Fibroblast of villous mesenchyme (primary cell): ENCODE measurements around the gene TAF11L9. TPM values are rescaled to one million over a fixed set of nuclear protein-coding genes. Genes with fewer than 3 reads are reported as not detected.
"Not testable (repeated sequence)": the region's sequence is repeated elsewhere in the genome, so short reads cannot be mapped to it uniquely, and the experiment has no call there.

Experiments
- DNase-seq: peaks from one replicate; pipeline ENCODE4 v3.0.0-alpha.2; 2010; ENCODE audit warnings: low read depth
- H3K4me3 ChIP-seq: 2 replicates; pipeline ENCODE4 v1.5.1; 2011; ENCODE audit warnings: low read depth, mild to moderate bottlenecking, low read length
- total RNA-seq: library from RNA; depleted of rRNA; stranded (reverse); fragments of >200 nt; gene quantifications from 2 replicates; pipeline ENCODE4 v1.2.3, GENCODE V29; 2012
- TF ChIP-seq, protein P1 (sequence below): IDR thresholded peaks from 2 replicates; pipeline ENCODE4 v1.5.1; 2012; ENCODE audit warnings: low read depth, mild to moderate bottlenecking, low read length; ENCODE audit not compliant: insufficient read depth

TAF11L9 gene
- total RNA-seq: not detected in 2 replicates

DNA sequence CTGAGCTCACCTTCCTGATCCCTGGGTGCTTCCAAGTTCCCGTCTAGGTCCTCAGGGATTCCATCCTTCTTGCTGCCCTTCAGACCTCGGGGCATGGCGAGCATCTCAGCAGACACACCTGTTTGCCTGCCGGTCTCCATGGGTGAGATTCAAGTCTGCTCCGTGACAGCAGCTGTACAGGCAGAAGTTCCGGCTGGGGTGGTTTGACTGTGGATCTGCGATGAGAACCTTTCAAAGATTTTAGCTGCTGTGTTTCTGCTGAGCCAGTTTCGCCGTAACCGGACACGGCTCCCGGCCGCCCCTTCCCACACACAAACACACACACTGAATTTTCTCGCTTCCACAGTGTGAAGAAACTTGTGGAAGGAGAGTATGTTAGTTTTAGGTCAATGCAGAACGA lies at the start of gene TAF11L9:
Gene TAF11L9, minus strand, starts transcription at position 140 of the 400 bp plus-strand sequence.
- H3K4me3 ChIP-seq, DNase-seq: not testable (repeated sequence)

GRCh38 chr5:17634160-17634559 lies 40.0 kb upstream of the TAF11L9 start, which contains the start of gene TAF11L14:
TSS of gene TAF11L14 (plus strand) at chr5:17634460.
- TF ChIP-seq, protein P1, sequence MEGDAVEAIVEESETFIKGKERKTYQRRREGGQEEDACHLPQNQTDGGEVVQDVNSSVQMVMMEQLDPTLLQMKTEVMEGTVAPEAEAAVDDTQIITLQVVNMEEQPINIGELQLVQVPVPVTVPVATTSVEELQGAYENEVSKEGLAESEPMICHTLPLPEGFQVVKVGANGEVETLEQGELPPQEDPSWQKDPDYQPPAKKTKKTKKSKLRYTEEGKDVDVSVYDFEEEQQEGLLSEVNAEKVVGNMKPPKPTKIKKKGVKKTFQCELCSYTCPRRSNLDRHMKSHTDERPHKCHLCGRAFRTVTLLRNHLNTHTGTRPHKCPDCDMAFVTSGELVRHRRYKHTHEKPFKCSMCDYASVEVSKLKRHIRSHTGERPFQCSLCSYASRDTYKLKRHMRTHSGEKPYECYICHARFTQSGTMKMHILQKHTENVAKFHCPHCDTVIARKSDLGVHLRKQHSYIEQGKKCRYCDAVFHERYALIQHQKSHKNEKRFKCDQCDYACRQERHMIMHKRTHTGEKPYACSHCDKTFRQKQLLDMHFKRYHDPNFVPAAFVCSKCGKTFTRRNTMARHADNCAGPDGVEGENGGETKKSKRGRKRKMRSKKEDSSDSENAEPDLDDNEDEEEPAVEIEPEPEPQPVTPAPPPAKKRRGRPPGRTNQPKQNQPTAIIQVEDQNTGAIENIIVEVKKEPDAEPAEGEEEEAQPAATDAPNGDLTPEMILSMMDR: no peak
- no peak for DNase-seq
- no peak within 1 kb of the TSS for H3K4me3 ChIP-seq

DNA sequence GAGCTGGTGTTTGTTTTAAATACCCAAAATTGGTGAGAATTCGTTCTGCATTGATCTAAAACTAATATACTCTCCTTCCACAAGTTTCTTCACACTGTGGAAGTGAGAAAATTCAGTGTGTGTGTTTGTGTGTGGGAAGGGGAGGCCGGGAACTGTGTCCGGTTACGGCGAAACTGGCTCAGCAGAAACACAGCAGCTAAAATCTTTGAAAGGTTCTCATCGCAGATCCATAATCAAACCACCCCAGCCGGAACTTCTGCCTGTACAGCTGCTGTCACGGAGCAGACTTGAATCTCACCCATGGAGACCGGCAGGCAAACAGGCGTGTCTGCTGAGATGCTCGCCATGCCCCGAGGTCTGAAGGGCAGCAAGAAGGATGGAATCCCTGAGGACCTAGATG lies 37.6 kb upstream of the TAF11L9 start, which contains the start of gene TAF11L13:
Gene TAF11L13, plus strand, starts transcription at position 301 of the 400 bp plus-strand sequence.
- DNase-seq, H3K4me3 ChIP-seq: not testable (repeated sequence)

GRCh38 chr5:17625686-17626085 lies 31.5 kb upstream of the TAF11L9 start:
- DNase-seq: no peak
- H3K4me3 ChIP-seq: no peak overlapping the region
- TF ChIP-seq, protein P1: no peak

DNA sequence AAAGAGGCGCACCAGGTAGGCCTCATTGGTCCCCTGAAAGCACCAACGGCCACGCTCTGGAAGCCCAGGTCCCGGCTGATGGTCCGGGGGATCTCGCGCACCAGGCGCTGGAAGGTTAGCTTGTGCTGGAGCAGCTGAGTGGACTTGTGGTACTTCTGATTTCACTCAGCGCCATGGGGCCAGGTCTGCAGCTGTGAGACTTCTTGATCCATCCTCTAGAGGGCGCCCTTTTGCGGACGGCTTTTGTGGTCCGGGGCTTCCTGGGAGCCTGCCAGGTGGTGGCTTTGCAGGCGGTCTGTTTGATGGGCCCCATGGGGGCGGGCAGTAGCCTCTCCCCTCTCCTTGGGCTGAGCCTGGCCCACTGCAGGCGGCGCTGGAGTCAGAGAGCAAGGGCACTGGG lies 26.4 kb upstream of the TAF11L9 start:
- TF ChIP-seq, protein P1: no peak
- H3K4me3 ChIP-seq: no peak overlapping the region
- no peak for DNase-seq

GRCh38 chr5:17619354-17619753 lies 25.2 kb upstream of the TAF11L9 start:
- no peak overlapping the region for H3K4me3 ChIP-seq
- TF ChIP-seq, protein P1: no peak
- no peak for DNase-seq

GRCh38 chr5:17614872-17615605 lies 20.8 kb upstream of the TAF11L9 start:
- TF ChIP-seq, protein P1: no peak

GRCh38 chr5:17610092-17610491 lies 15.9 kb upstream of the TAF11L9 start, which contains the start of gene TAF11L12:
TSS of gene TAF11L12 (plus strand) at chr5:17610392.
- DNase-seq, H3K4me3 ChIP-seq: not testable (repeated sequence)

More at GRCh38 chr5:17614872-17615605, 20.8 kb upstream of the TAF11L9 start:
- DNase-seq: no peak
- H3K4me3 ChIP-seq: no peak overlapping the region

DNA sequence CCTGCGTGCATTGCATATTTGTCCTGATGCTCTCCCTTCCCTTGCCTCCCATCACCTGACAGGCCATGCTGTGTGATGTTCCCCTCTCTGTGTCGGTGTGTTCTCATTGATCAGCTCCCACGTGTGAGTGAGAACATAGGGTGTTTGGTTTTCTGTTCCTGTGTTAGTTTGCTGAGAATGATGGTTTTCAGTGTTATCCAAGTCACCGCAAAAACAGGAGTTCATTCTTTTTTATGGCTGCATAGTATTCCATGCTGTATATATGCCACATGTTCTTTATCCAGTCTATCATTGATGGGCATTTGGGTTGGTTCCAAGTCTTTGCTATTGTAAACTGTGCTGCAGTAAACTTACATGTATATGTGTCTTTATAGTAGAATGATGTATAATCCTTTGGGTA lies 13.3 kb upstream of the TAF11L9 start:
- not testable (repeated sequence) for DNase-seq, H3K4me3 ChIP-seq
